SK-N-MC (cell line): Measurements from ENCODE around the gene ANO6.

Experiments used
- EZH2 ChIP-seq: fragments of 200-600 bp; sonication (generic); IDR thresholded peaks from one replicate; pipeline ENCODE4 v1.6.1; 2017; ENCODE audit warnings: antibody characterized with exemption
- POLR2AphosphoS5 ChIP-seq: IDR thresholded peaks from 2 replicates; pipeline ENCODE4 v1.6.1; 2012; ENCODE audit warnings: mild to moderate bottlenecking, low read depth, low read length, borderline replicate concordance

GRCh38 chr12:45348311-45348710 lies 132.4 kb downstream of the ANO6 start:
- TF ChIP-seq POLR2AphosphoS5 (no peak), EZH2 (no peak)
